Measurements from ENCODE around the gene KIRREL3. TPM values are rescaled to one million over a fixed set of nuclear protein-coding genes. Genes with fewer than 3 reads are reported as not detected.

KIRREL3 gene
- total and polyA plus RNA-seq, 10 donors, result 0.50 to 5.4 (median 2.0) TPM

DNA sequence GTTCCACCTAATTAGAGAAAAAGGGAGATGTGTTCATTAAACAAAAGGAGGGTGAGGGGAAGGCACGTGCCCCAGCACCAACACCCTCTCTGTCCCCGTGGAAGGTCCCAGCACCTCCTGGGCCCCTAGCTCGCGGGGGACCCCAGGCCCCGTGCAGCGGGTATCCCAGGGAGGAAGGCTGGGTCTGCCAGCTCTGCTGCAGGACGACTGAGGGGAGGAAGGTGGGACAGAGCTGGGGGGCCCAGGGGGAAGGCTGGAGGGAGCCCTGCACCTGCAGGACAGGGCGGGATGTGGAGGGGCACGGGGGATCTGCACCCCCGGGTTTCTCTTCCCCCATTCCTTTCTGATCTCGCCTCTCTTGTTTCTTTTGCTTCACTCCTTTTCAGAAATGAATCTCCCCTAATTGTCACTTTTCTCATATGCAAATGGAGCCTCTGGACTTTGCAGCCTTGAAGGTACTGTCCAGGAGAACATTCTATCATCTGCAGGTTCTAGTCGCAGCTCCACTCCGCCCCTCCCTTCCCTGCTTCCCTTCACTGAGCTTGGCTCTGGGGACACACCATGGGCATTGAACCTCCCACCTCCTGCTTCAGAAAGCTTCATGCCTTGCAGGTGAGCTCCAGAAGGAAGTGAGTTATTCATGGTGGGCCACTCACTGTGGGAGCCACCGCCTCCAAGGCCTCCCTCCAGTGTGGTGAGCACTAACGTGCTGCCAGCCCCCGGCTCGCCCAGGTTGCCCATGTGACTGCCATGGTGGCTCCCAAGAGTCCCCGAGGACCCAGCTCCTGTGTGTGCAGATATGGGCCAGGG, 534.1 kb downstream of the KIRREL3 start:
- DNase-seq, result no peak
- peak overlapping the region in 1 of 8 donors; percentile 45 for H3K4me3 ChIP-seq
- H3K9me3 ChIP-seq, result no peaks in the 10 kb centered on the region
- WGBS, 5 donors, result 43 to 63% (median 57%) methylated on average over 13 to 18 of the region's 18 CpGs
- H3K27me3 ChIP-seq (replicated peaks in 1 of 7), result no peaks in the 10 kb centered on the region
- H3K4me1 ChIP-seq, result peaks cover 47 to 66% (median 58%) of the 10 kb centered on the region in 6 donors
- intact Hi-C loops (cut with DNase I; ENCODE audit: low total_unique reads), result no loop called here
- TF ChIP-seq POLR2AphosphoS5 (IDR thresholded peaks at IDR 0.05) (no peak), POLR2A (IDR thresholded peaks at IDR 0.05) (no peak), CTCF (IDR thresholded peaks at IDR 0.05 in 8 of 11, conservative IDR thresholded peaks at IDR 0.05 in 3 of 11) (no peak)
- H3K36me3 ChIP-seq, result no peaks in the 10 kb centered on the region
- peak overlapping the region; percentile 13 to 83 (median 70) for H3K27ac ChIP-seq

- Histone ChIP-seq H3K27me3 (replicated peaks in 1 of 7) (no peaks in the 10 kb centered on the region), H3K27ac (peak overlapping the region; percentile 26 to 83 (median 70)), H3K36me3 (no peaks in the 10 kb centered on the region), H3K4me1 (peaks cover 47 to 70% (median 61%) of the 10 kb centered on the region in 6 donors), H3K9me3 (no peaks in the 10 kb centered on the region), H3K4me3 (peak overlapping the region in 1 of 8 donors; percentile 45)
- peak; percentile 86 for DNase-seq
- 5 to 21% (median 17%) methylated on average over 16 to 19 of the region's 19 CpGs for WGBS, 5 donors
- TF ChIP-seq CTCF (IDR thresholded peaks at IDR 0.05 in 8 of 11, conservative IDR thresholded peaks at IDR 0.05 in 3 of 11) (no peak), POLR2AphosphoS5 (IDR thresholded peaks at IDR 0.05) (peak in 2 of 3 donors; percentile 52 to 64)
- intact Hi-C loops (cut with DNase I; ENCODE audit: low total_unique reads), result no loop called here
Measured at GRCh38 chr11:126465573-126466188, 534.9 kb downstream of the KIRREL3 start.

DNA sequence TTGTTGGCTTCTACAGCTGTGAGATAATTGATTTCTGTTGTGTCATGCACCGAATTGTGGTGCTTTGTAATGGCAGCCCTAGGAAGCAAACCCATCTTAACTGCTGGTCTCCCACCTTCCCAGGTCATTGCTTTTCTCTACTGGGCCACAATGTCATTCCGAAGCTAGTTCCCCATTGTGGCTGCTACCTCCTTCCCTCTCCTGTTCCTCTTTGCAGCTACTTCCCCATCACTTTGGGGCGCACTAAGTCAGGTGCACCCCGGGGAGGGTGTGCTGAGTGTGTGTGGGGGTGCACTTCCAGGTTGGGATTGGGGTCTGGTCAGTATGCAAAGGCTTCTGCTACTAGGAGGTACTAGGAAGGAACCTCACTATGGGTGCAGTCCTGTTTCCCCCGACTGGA, 535.8 kb downstream of the KIRREL3 start:
- H3K36me3 ChIP-seq, result no peaks in the 10 kb centered on the region
- WGBS, 5 donors, result 37 to 66% (median 49%) methylated on average over 5 of the region's 5 CpGs
- TF ChIP-seq POLR2A (IDR thresholded peaks at IDR 0.05) (no peak), POLR2AphosphoS5 (IDR thresholded peaks at IDR 0.05) (no peak), CTCF (IDR thresholded peaks at IDR 0.05 in 8 of 11, conservative IDR thresholded peaks at IDR 0.05 in 3 of 11) (no peak)
- H3K27ac ChIP-seq, result peak overlapping the region; percentile 17 to 83 (median 70)
- no peaks in the 10 kb centered on the region for H3K27me3 ChIP-seq (replicated peaks in 1 of 7)
- peaks cover 47 to 74% (median 59%) of the 10 kb centered on the region in 6 donors for H3K4me1 ChIP-seq
- DNase-seq, result no peak
- H3K9me3 ChIP-seq, result no peaks in the 10 kb centered on the region
- intact Hi-C loops (cut with DNase I; ENCODE audit: low total_unique reads), result no loop called here
- H3K4me3 ChIP-seq, result peak overlapping the region in 1 of 8 donors; percentile 45

- no peak overlapping the region for H3K4me3 ChIP-seq
- no peaks in the 10 kb centered on the region for H3K36me3 ChIP-seq
- WGBS, 5 donors, result 88 to 99% (median 95%) methylated on average over 7 of the region's 7 CpGs
Measured at GRCh38 chr11:126462422-126462821, 538.1 kb downstream of the KIRREL3 start.

More at GRCh38 chr11:126462422-126462821, 538.1 kb downstream of the KIRREL3 start:
- H3K27me3 ChIP-seq (replicated peaks in 1 of 7), result no peaks in the 10 kb centered on the region
- intact Hi-C loops (cut with DNase I; ENCODE audit: low total_unique reads), result no loop called here
- no peak overlapping the region for H3K27ac ChIP-seq
- no peaks in the 10 kb centered on the region for H3K9me3 ChIP-seq
- DNase-seq, result no peak
- H3K4me1 ChIP-seq, result peaks cover 28 to 59% (median 39%) of the 10 kb centered on the region in 6 donors
- TF ChIP-seq POLR2A (IDR thresholded peaks at IDR 0.05) (no peak), CTCF (IDR thresholded peaks at IDR 0.05 in 8 of 11, conservative IDR thresholded peaks at IDR 0.05 in 3 of 11) (no peak), POLR2AphosphoS5 (IDR thresholded peaks at IDR 0.05) (no peak)
